Activated CD8-positive, alpha-beta T cell treated with anti-CD3 and anti-CD28 coated beads, Interleukin-2, amount 10 ng/mL, durations not matched to agents 7 days and 5 days (primary cell): ENCODE data around the gene PDCD2. TPM values are rescaled to one million over a fixed set of nuclear protein-coding genes. Genes with fewer than 3 reads are reported as not detected.
"Not testable (repeated sequence)": the region's sequence is repeated elsewhere in the genome, so short reads cannot be mapped to it uniquely, and the experiment has no call there.

ENCODE experiments used
- ATAC-seq: fragments of 150-1000 bp; cut with Tn5 transposase; one replicate; pipeline ENCODE4 v1.10.0; 2021; ENCODE audit warnings: moderate library complexity
- CTCF ChIA-PET: fragments of 350-600 bp; sonication (Branson Sonifier 250); formaldehyde crosslinking; loops from one replicate; lab custom pipeline; 2021; ENCODE audit warnings: antibody characterized with exemption; lab: Charles Lee
- POLR2A ChIA-PET: fragments of 350-600 bp; sonication (Branson Sonifier 250); formaldehyde crosslinking; loops from one replicate; lab custom pipeline; 2021; ENCODE audit warnings: antibody characterized with exemption; lab: Charles Lee
- DNase-seq: peaks from one replicate; pipeline ENCODE4 v3.0.0-alpha.2; 2020
- H3K27ac Mint-ChIP-seq: one replicate; pipeline ENCODE4 v1.8.0; 2021; ENCODE audit warnings: mild to moderate bottlenecking, mixed read lengths
- H3K27me3 Mint-ChIP-seq: one replicate; pipeline ENCODE4 v1.8.0; 2021; ENCODE audit warnings: low read depth, mixed read lengths
- H3K36me3 Mint-ChIP-seq: one replicate; pipeline ENCODE4 v1.8.0; 2021; ENCODE audit warnings: low read depth, mixed read lengths
- H3K4me1 Mint-ChIP-seq: one replicate; pipeline ENCODE4 v1.8.0; 2021; ENCODE audit warnings: low read depth, mixed read lengths
- H3K4me3 Mint-ChIP-seq: one replicate; pipeline ENCODE4 v1.8.0; 2021; ENCODE audit warnings: mild to moderate bottlenecking, mixed read lengths
- H3K9me3 Mint-ChIP-seq: one replicate; pipeline ENCODE4 v1.8.0; 2022; ENCODE audit warnings: mixed read lengths; ENCODE audit not compliant: insufficient read depth
- total RNA-seq, 2 experiments: library from RNA; stranded (reverse); gene quantifications; one replicate each; pipeline ENCODE4 v1.2.3, GENCODE V29; 2021

Gene PDCD2
- total RNA-seq: 10 to 100 TPM; 74.0 to 77.1 TPM

- ATAC-seq (peak; percentile 96), DNase-seq (peak; percentile 95)
- H3K27me3 Mint-ChIP-seq: no peaks in the 10 kb centered on the region
- POLR2A ChIA-PET: interaction anchor here (0.6 to 2.2 kb wide), 10 partner anchors 11 to 883 kb away, joined by 3 to 37 read pairs (median 4); partner anchors contain the start of genes C6orf120, DYNLT2, ERMARD and PSMB1
- CTCF ChIA-PET: interaction anchor here (1.0 to 1.9 kb wide), 11 partner anchors 9 to 1001 kb away, joined by 3 to 13 read pairs (median 6); partner anchors contain the start of genes PSMB1 and TBP
- peaks cover 41% of the 10 kb centered on the region for H3K36me3 Mint-ChIP-seq
- peak within 1 kb of the TSS; percentile 97 for H3K27ac Mint-ChIP-seq
- peak within 1 kb of the TSS; percentile 99 for H3K4me3 Mint-ChIP-seq
- no peaks in the 10 kb centered on the region for H3K9me3 Mint-ChIP-seq
- H3K4me1 Mint-ChIP-seq: peaks cover 30% of the 10 kb centered on the region
Observed at GRCh38 chr6:170584181-170584953, at the start of gene PDCD2. PDCD2 (minus strand) TSS chr6:170584637; CDS start chr6:170584581, 56 bp downstream.

GRCh38 chr6:170616020-170616554 lies 31.6 kb upstream of the PDCD2 start:
- DNase-seq, H3K4me3 Mint-ChIP-seq, CTCF ChIA-PET, ATAC-seq, H3K9me3 Mint-ChIP-seq, H3K4me1 Mint-ChIP-seq, H3K36me3 Mint-ChIP-seq, H3K27ac Mint-ChIP-seq, H3K27me3 Mint-ChIP-seq, POLR2A ChIA-PET: not testable (repeated sequence)

GRCh38 chr6:170612256-170612804 lies 27.9 kb upstream of the PDCD2 start:
- DNase-seq, CTCF ChIA-PET, H3K9me3 Mint-ChIP-seq, POLR2A ChIA-PET, H3K4me1 Mint-ChIP-seq, H3K27ac Mint-ChIP-seq, H3K36me3 Mint-ChIP-seq: not testable (repeated sequence)
- Mint-ChIP-seq H3K4me3 (peak overlapping the region; percentile 38), H3K27me3 (peaks cover 17% of the 10 kb centered on the region)
- peak; percentile 98 for ATAC-seq

GRCh38 chr6:170609225-170609624 lies 24.8 kb upstream of the PDCD2 start:
- CTCF ChIA-PET: interaction anchor here (1.5 kb wide), 1 partner anchor 55 kb away, joined by 3 read pairs; the partner anchor contains the start of gene TBP
- H3K4me1 Mint-ChIP-seq, POLR2A ChIA-PET, H3K27ac Mint-ChIP-seq, H3K4me3 Mint-ChIP-seq, DNase-seq, H3K36me3 Mint-ChIP-seq, ATAC-seq, H3K9me3 Mint-ChIP-seq: not testable (repeated sequence)
- H3K27me3 Mint-ChIP-seq: peaks cover 36% of the 10 kb centered on the region

GRCh38 chr6:170605574-170606259 lies 21.3 kb upstream of the PDCD2 start:
- Mint-ChIP-seq H3K27me3 (peaks cover 38% of the 10 kb centered on the region), H3K4me1 (no peaks in the 10 kb centered on the region), H3K4me3 (no peak overlapping the region), H3K36me3 (no peaks in the 10 kb centered on the region), H3K9me3 (no peaks in the 10 kb centered on the region), H3K27ac (no peak overlapping the region)
- DNase-seq (no peak), ATAC-seq (no peak)
- ChIA-PET POLR2A (no interaction called here), CTCF (interaction anchor here (0.9 kb wide), 1 partner anchor 8 kb away, joined by 3 read pairs; no protein-coding TSS in a partner anchor)

- DNase-seq (no peak), ATAC-seq (no peak)
- POLR2A ChIA-PET: no interaction called here
- Mint-ChIP-seq H3K27me3 (peaks cover 20% of the 10 kb centered on the region), H3K9me3 (peaks cover 4% of the 10 kb centered on the region), H3K36me3 (no peaks in the 10 kb centered on the region), H3K27ac (no peak overlapping the region), H3K4me1 (no peaks in the 10 kb centered on the region), H3K4me3 (no peak overlapping the region)
- CTCF ChIA-PET: interaction anchor here (1.3 kb wide), 1 partner anchor 9 kb away, joined by 3 read pairs; no protein-coding TSS in a partner anchor
Observed at GRCh38 chr6:170597278-170597677, 12.8 kb upstream of the PDCD2 start.

- H3K27me3 Mint-ChIP-seq: peaks cover 17% of the 10 kb centered on the region
Observed at GRCh38 chr6:170596426-170596825, 12.0 kb upstream of the PDCD2 start.

GRCh38 chr6:170590725-170591124 lies 6.3 kb upstream of the PDCD2 start:
- Mint-ChIP-seq H3K9me3 (peaks cover 27% of the 10 kb centered on the region), H3K27ac (no peak overlapping the region), H3K27me3 (peaks cover 9% of the 10 kb centered on the region), H3K4me3 (no peak overlapping the region), H3K36me3 (peaks cover 3% of the 10 kb centered on the region), H3K4me1 (no peaks in the 10 kb centered on the region)
- ChIA-PET POLR2A (no interaction called here), CTCF (no interaction called here)
- ATAC-seq (no peak), DNase-seq (no peak)

More at GRCh38 chr6:170596426-170596825, 12.0 kb upstream of the PDCD2 start:
- no peaks in the 10 kb centered on the region for H3K4me1 Mint-ChIP-seq
- DNase-seq (no peak), ATAC-seq (no peak)
- H3K4me3 Mint-ChIP-seq: no peak overlapping the region
- no peak overlapping the region for H3K27ac Mint-ChIP-seq
- ChIA-PET POLR2A (no interaction called here), CTCF (no interaction called here)
- H3K36me3 Mint-ChIP-seq: no peaks in the 10 kb centered on the region
- peaks cover 11% of the 10 kb centered on the region for H3K9me3 Mint-ChIP-seq

- H3K9me3 Mint-ChIP-seq: peaks cover 4% of the 10 kb centered on the region
- peak overlapping the region; percentile 97 for H3K27ac Mint-ChIP-seq
- H3K4me1 Mint-ChIP-seq: peaks cover 30% of the 10 kb centered on the region
- POLR2A ChIA-PET: interaction anchor here (0.6 to 2.2 kb wide), 7 partner anchors 12 to 884 kb away, joined by 3 to 37 read pairs (median 3); partner anchors contain the start of genes C6orf120, PSMB1, TBP and WDR27
- ATAC-seq (peak; percentile 0), DNase-seq (no peak)
- CTCF ChIA-PET: interaction anchor here (1.4 to 1.9 kb wide), 5 partner anchors 12 to 33 kb away, joined by 4 to 13 read pairs (median 6); partner anchors contain the start of genes PSMB1 and TBP
- H3K4me3 Mint-ChIP-seq: peak overlapping the region; percentile 99
- peaks cover 36% of the 10 kb centered on the region for H3K36me3 Mint-ChIP-seq
- peaks cover 3% of the 10 kb centered on the region for H3K27me3 Mint-ChIP-seq
Observed at GRCh38 chr6:170584954-170585498, 589 bp upstream of the PDCD2 start.

- H3K9me3 Mint-ChIP-seq: no peaks in the 10 kb centered on the region
- peaks cover 30% of the 10 kb centered on the region for H3K4me1 Mint-ChIP-seq
- peak overlapping the region; percentile 97 for H3K27ac Mint-ChIP-seq
- no peaks in the 10 kb centered on the region for H3K27me3 Mint-ChIP-seq
- CTCF ChIA-PET: interaction anchor here (1.0 to 1.9 kb wide), 11 partner anchors 9 to 1000 kb away, joined by 3 to 13 read pairs (median 6); partner anchors contain the start of genes PSMB1 and TBP
- ATAC-seq (no peak), DNase-seq (no peak)
- peaks cover 47% of the 10 kb centered on the region for H3K36me3 Mint-ChIP-seq
- POLR2A ChIA-PET: interaction anchor here (0.6 to 2.2 kb wide), 8 partner anchors 12 to 881 kb away, joined by 3 to 37 read pairs (median 4); partner anchors contain the start of genes DYNLT2, ERMARD, PSMB1 and TBP
- peak overlapping the region; percentile 96 for H3K4me3 Mint-ChIP-seq
Observed at GRCh38 chr6:170583756-170584180, 669 bp downstream of the PDCD2 start.

- H3K4me3 Mint-ChIP-seq: no peak overlapping the region
Observed at GRCh38 chr6:170578909-170579308, 5.5 kb downstream of the PDCD2 start.

More at GRCh38 chr6:170578909-170579308, 5.5 kb downstream of the PDCD2 start:
- no peak for ATAC-seq
- Mint-ChIP-seq H3K27ac (no peak overlapping the region), H3K9me3 (no peaks in the 10 kb centered on the region), H3K27me3 (no peaks in the 10 kb centered on the region), H3K4me1 (peaks cover 22% of the 10 kb centered on the region), H3K36me3 (peaks cover 57% of the 10 kb centered on the region)
- no peak for DNase-seq
- ChIA-PET POLR2A (no interaction called here), CTCF (no interaction called here)
